ENCODE data around the gene PKP3.

PKP3 gene

GRCh38 chr11:449889-450808 is 56.1 kb downstream of the PKP3 start, which contains the start of gene PTDSS2:
PTDSS2 (plus strand) TSS chr11:450279; CDS start chr11:450456, 177 bp downstream.
- DNase-seq = peak; percentile 90

DNA sequence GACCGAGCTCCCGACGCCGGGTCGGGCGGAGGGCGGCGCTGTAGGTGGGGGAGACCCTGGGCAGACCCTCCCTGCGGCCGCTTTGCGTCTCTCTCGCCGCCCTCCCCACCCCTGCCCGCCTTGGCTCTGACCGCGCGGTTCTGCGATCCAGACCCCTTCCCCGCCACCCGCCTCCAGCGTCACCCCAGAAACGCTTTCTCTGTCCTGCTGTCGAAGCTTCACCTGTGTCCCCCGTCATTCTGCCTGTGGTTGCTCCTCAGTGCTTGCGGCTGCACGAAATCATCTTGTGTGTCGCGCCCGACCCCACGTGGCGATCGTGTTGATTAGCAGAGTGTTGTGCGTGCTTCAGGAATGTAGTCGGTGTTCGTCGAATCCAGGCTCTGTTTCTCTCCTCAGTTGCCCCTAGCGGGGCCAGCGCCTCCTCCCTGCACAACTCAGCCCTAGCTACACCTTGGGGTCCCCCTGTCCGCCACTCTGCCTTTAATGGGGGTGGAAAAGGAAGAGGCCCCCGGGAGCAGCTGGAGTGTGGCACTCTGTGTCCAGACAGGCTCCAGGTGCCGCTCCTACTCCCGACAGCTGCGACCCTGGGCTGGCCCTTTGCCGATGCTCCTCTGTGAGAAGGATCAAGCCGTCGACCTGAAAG is 56.9 kb downstream of the PKP3 start:
- peak; percentile 77 for DNase-seq

DNA sequence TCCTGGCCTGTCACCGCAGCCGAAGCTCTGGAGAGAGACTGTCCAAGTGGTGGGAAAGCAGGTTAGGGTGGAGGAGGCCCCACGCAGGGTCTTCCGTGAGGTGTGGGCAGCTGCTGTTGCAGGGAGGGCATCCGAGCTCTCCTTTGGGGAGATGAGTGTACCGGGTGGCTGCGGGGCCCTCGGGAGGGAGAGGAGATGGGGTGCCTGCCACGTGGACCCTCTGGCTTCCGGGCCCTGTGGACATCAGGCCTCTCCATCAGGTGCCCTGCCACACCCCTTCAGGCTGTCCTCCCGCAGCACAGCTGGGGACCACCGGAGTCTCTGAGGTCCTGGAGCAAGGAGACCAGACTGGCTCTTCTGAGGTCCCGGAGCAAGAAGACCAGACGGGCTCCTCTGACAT is 57.7 kb downstream of the PKP3 start:
- DNase-seq = no peak

DNA sequence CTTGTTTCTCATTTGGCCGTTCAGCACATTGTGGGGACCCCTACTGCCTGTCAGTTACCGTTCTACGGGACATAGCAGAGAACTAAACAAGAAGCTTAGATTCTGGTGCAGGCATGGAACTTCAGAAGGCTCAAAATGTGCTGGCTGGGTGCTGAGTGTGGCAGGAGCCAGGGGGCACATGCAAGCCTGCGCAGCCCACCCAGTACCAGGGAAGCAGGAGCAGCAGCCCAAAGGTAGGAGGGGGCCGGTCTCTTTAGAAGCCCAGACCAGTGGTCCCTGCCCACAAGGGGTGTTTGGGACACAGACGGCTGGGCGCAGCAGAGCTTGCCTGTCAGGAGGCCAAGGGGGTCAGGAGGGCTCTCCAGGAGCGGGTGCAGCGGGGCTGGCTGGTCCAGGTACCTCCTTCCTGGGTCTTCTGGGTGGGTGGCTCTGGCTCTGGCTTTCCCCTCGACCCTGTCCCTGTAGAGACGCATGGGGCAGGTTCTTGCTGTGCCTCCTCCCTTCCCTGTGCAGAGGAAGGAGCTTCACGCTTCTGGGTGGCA is 58.3 kb downstream of the PKP3 start:
- DNase-seq = no peak

DNA sequence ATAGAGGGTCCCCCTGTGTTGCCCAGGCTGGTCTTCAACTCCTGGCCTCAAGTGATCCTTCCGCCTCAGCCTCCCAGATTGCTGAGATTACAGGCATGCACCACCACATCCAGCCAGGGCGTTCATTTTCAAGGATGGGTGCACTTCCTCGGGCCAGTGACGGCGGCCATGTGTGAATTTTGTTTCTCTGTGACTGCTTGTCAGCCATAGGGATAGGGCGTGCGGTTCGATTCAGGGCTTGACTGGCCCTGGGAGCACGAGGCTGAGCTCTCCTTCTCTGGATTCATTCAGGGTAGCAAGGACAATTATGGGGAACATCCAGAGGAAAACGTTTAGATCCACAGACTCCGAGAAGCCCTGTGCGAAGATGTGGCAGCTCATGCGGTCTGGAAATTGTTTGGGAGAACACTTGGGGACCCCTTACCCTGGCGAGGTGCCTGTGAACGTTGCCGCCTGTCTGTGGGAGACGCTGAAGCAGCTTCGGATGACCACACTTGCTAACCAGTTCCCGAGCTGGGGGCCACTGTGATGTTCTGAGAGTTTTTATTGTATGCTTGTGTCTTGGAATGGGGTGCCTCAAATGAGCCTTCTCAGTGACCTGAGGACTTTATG is 59.0 kb downstream of the PKP3 start:
- DNase-seq = no peak

DNA sequence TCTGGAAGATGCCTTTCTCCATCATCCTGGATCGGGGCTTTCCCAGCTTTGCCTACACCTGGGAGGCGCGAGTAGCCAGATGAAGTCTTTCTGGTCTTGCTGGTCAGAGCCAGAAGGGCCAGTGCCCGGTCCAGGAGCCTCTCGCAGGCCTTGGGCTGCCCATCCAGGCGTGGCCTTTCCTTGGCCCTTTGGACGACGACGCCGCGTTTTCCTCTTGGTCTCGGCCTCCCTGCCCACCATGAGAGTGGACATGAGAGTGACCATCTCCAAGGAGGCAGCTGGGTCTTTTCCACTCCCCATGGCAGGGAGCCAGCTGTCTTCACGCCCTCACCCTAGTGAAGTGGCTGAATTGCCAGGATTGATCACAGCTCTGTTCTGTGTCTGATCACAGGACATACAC is 59.6 kb downstream of the PKP3 start:
- no peak for DNase-seq

DNA sequence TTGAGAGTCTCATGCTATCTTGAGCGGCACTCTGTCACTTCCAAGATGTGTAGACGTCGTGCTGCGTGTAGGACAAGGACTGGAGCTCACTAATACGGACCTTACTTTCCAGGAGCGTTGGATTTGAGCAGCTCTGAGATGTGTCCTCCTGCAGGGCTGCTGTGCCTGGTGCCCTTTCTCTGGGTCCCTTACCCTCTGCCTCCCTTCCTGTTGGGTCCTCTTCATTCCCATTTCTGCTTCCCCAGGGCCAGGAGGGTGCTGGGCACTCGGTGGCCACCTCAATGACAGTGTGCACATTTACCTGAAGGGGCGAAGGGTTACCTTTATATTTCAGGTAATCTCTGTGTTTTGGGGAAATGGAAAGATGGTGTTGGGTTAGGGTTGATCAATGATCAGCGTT is 60.0 kb downstream of the PKP3 start:
- no peak for DNase-seq
